SK-N-SH treated with all-trans-retinoic acid at 6 μM for 48 hours (cell line): ENCODE measurements around the gene AEN.

Experiments
- ATAC-seq: fragments of 200-7000 bp; cut with Tn5 transposase; 3 replicates; pipeline ENCODE4 v1.9.1; 2020; ENCODE audit warnings: mild to moderate bottlenecking, moderate library complexity
- ARNTL ChIP-seq: fragments of 450-650 bp; formaldehyde crosslinking; IDR thresholded peaks from 2 replicates; pipeline ENCODE4 v1.5.0; 2020; ENCODE audit warnings: low read depth, mild to moderate bottlenecking, moderate library complexity, borderline replicate concordance
- BACH2 ChIP-seq: fragments of 250-450 bp; sonication (Bioruptor Pico); IDR thresholded peaks from 2 replicates; pipeline ENCODE4 v1.9.0; 2021; ENCODE audit warnings: mild to moderate bottlenecking, borderline replicate concordance
- CREB5 ChIP-seq: fragments of 250-450 bp; sonication (Bioruptor Pico); IDR thresholded peaks from 2 replicates; pipeline ENCODE4 v1.5.1; 2020; ENCODE audit warnings: low read depth, mild to moderate bottlenecking, moderate library complexity
- CSDC2 ChIP-seq: fragments of 250-450 bp; sonication (Bioruptor Pico); IDR thresholded peaks from 2 replicates; pipeline ENCODE4 v1.5.0; 2020; ENCODE audit warnings: mild to moderate bottlenecking, moderate library complexity
- CSRNP3 ChIP-seq: fragments of 250-450 bp; sonication (Bioruptor Pico); IDR thresholded peaks from 2 replicates; pipeline ENCODE4 v1.5.1; 2021; ENCODE audit warnings: mild to moderate bottlenecking, moderate library complexity
- ESRRG ChIP-seq: fragments of 250-450 bp; sonication (Bioruptor Pico); IDR thresholded peaks from 2 replicates; pipeline ENCODE4 v1.6.1; 2021; ENCODE audit warnings: mild to moderate bottlenecking
- GLIS3 ChIP-seq: fragments of 250-450 bp; sonication (Bioruptor Pico); IDR thresholded peaks from 2 replicates; pipeline ENCODE4 v1.5.0; 2020; ENCODE audit warnings: mild to moderate bottlenecking, moderate library complexity
- ISL1 ChIP-seq: fragments of 250-450 bp; sonication (Bioruptor Pico); IDR thresholded peaks from 2 replicates; pipeline ENCODE4 v2.1.2; 2022; ENCODE audit warnings: mild to moderate bottlenecking, moderate library complexity
- OSR1 ChIP-seq: fragments of 250-450 bp; sonication (Bioruptor Pico); IDR thresholded peaks from 2 replicates; pipeline ENCODE4 v1.8.0; 2022; ENCODE audit warnings: moderate library complexity, mild to moderate bottlenecking, inconsistent platforms
- PATZ1 ChIP-seq: fragments of 250-450 bp; sonication (Bioruptor Pico); IDR thresholded peaks from 2 replicates; pipeline ENCODE4 v1.8.0; 2020; ENCODE audit warnings: mild to moderate bottlenecking, moderate library complexity, borderline replicate concordance
- POU6F1 ChIP-seq: fragments of 250-450 bp; sonication (Bioruptor Pico); IDR thresholded peaks from 2 replicates; pipeline ENCODE4 v1.8.0; 2021; ENCODE audit warnings: low read depth, mild to moderate bottlenecking, moderate library complexity, borderline replicate concordance
- PPARA ChIP-seq: fragments of 250-450 bp; sonication (Bioruptor Pico); IDR thresholded peaks from 2 replicates; pipeline ENCODE4 v1.5.0; 2020; ENCODE audit warnings: mild to moderate bottlenecking, borderline replicate concordance
- RARB ChIP-seq: fragments of 250-450 bp; sonication (Bioruptor Pico); IDR thresholded peaks from 2 replicates; pipeline ENCODE4 v1.8.0; 2021; ENCODE audit warnings: mild to moderate bottlenecking, moderate library complexity
- SNAI2 ChIP-seq: fragments of 250-450 bp; sonication (Bioruptor Pico); IDR thresholded peaks from 2 replicates; pipeline ENCODE4 v1.5.0; 2020; ENCODE audit warnings: mild to moderate bottlenecking, moderate library complexity
- TCF4 ChIP-seq: fragments of 250-450 bp; sonication (Bioruptor Pico); IDR thresholded peaks from 2 replicates; pipeline ENCODE4 v1.8.0; 2021; ENCODE audit warnings: mild to moderate bottlenecking, moderate library complexity, borderline replicate concordance
- TOX ChIP-seq: fragments of 250-450 bp; sonication (Bioruptor Pico); IDR thresholded peaks from 2 replicates; pipeline ENCODE4 v1.8.0; 2021; ENCODE audit warnings: mild to moderate bottlenecking, moderate library complexity, borderline replicate concordance
- TSHZ2 ChIP-seq: fragments of 250-450 bp; sonication (Bioruptor Pico); IDR thresholded peaks from 2 replicates; pipeline ENCODE4 v1.5.0; 2020; ENCODE audit warnings: mild to moderate bottlenecking, moderate library complexity
- ZC3H10 ChIP-seq: fragments of 250-450 bp; sonication (Bioruptor Pico); IDR thresholded peaks from 2 replicates; pipeline ENCODE4 v1.5.1; 2021; ENCODE audit warnings: mild to moderate bottlenecking, moderate library complexity
- ZFP3 ChIP-seq: fragments of 250-450 bp; sonication (Bioruptor Pico); IDR thresholded peaks from 2 replicates; pipeline ENCODE4 v1.5.0; 2020; ENCODE audit warnings: mild to moderate bottlenecking, moderate library complexity
- ZFP30 ChIP-seq: fragments of 450-650 bp; formaldehyde crosslinking; IDR thresholded peaks from 2 replicates; pipeline ENCODE4 v1.5.0; 2022; ENCODE audit warnings: mild to moderate bottlenecking, moderate library complexity
- ZNF8 ChIP-seq: fragments of 450-650 bp; formaldehyde crosslinking; IDR thresholded peaks from 2 replicates; pipeline ENCODE4 v1.5.0; 2020; ENCODE audit warnings: mild to moderate bottlenecking, moderate library complexity

AEN gene

GRCh38 chr15:88591384-88591783 lies 29.8 kb upstream of the AEN start:
- no peak for ATAC-seq
- TF ChIP-seq TOX (CRISPR knock-in tag): no peak
- no peak for TF ChIP-seq ZFP30 (CRISPR knock-in tag)
- no peak for TF ChIP-seq GLIS3 (CRISPR knock-in tag)
- TF ChIP-seq ZNF8 (CRISPR knock-in tag): no peak
- TF ChIP-seq CSDC2 (CRISPR knock-in tag): no peak
- no peak for TF ChIP-seq ZC3H10 (CRISPR knock-in tag)
- TF ChIP-seq PATZ1 (CRISPR knock-in tag): no peak
- no peak for TF ChIP-seq OSR1 (CRISPR knock-in tag)
- TF ChIP-seq BACH2 (CRISPR knock-in tag): no peak
- TF ChIP-seq SNAI2 (CRISPR knock-in tag): no peak
- TF ChIP-seq POU6F1 (CRISPR knock-in tag): no peak
- no peak for TF ChIP-seq PPARA (CRISPR knock-in tag)
- no peak for TF ChIP-seq ESRRG (CRISPR knock-in tag)
- TF ChIP-seq TCF4 (CRISPR knock-in tag): no peak
- no peak for TF ChIP-seq RARB
- TF ChIP-seq CREB5 (CRISPR knock-in tag): no peak
- no peak for TF ChIP-seq ZFP3 (CRISPR knock-in tag)
- TF ChIP-seq ARNTL (CRISPR knock-in tag): no peak

- no peak for TF ChIP-seq ZC3H10 (CRISPR knock-in tag)
- no peak for TF ChIP-seq TOX (CRISPR knock-in tag)
- TF ChIP-seq ZFP3 (CRISPR knock-in tag): no peak
- no peak for TF ChIP-seq RARB
- no peak for TF ChIP-seq BACH2 (CRISPR knock-in tag)
- no peak for TF ChIP-seq ESRRG (CRISPR knock-in tag)
- TF ChIP-seq PPARA (CRISPR knock-in tag): no peak
- no peak for TF ChIP-seq TCF4 (CRISPR knock-in tag)
- TF ChIP-seq CSRNP3 (CRISPR knock-in tag): no peak
- TF ChIP-seq TSHZ2: no peak
- TF ChIP-seq ZFP30 (CRISPR knock-in tag): no peak
- no peak for TF ChIP-seq CSDC2 (CRISPR knock-in tag)
- TF ChIP-seq CREB5 (CRISPR knock-in tag): no peak
- TF ChIP-seq ISL1: no peak
- TF ChIP-seq GLIS3 (CRISPR knock-in tag): no peak
- TF ChIP-seq ZNF8 (CRISPR knock-in tag): no peak
- no peak for TF ChIP-seq PATZ1 (CRISPR knock-in tag)
- no peak for TF ChIP-seq OSR1 (CRISPR knock-in tag)
- TF ChIP-seq SNAI2 (CRISPR knock-in tag): no peak
- ATAC-seq: 0 out of 3 replicates have a peak, but pooled peaks have one; percentile 24
These were observed 17.3 kb upstream of the AEN start for GRCh38 chr15:88603885-88604284.
